Natural killer cell treated with Interleukin-12 subunit alpha and Interleukin-12 subunit beta and Interleukin-15 and Interleukin-18, amount 100 ng/mL, for 72 hours (primary cell): ENCODE measurements around the gene TBX5. TPM values are rescaled to one million over a fixed set of nuclear protein-coding genes. Genes with fewer than 3 reads are reported as not detected.
A peak's percentile ranks its signal among the peaks of the same experiment; 100 is the strongest.

Experiments used
- ATAC-seq, 2 donors: fragments of 150-1000 bp; cut with Tn5 transposase in 1 of 2; sonication (Bioruptor Pico), chemical (Tn5 transposase) in 1 of 2; 2 replicates each; pipeline ENCODE4 v1.10.0; 2021
- DNase-seq: peaks from one replicate; pipeline ENCODE4 v3.0.0; 2022; ENCODE audit warnings: low spot score
- H3K27ac Mint-ChIP-seq, 2 donors: 1 replicate in 1 of 2; 2 replicates in 1 of 2; pipeline ENCODE4 v1.8.0; 2022; ENCODE audit warnings: mixed read lengths in 2 of 2, mild to moderate bottlenecking in 1 of 2, moderate library complexity in 1 of 2
- H3K27me3 Mint-ChIP-seq, 2 donors: 1 replicate in 1 of 2; 2 replicates in 1 of 2; pipeline ENCODE4 v1.8.0; 2022; ENCODE audit warnings: mixed read lengths in 2 of 2
- H3K36me3 Mint-ChIP-seq: one replicate; pipeline ENCODE4 v1.8.0; 2022; ENCODE audit warnings: mixed read lengths
- H3K4me1 Mint-ChIP-seq, 2 donors: 1 replicate in 1 of 2; 2 replicates in 1 of 2; pipeline ENCODE4 v1.8.0; 2022; ENCODE audit warnings: low read depth in 2 of 2, mixed read lengths in 2 of 2, mild to moderate bottlenecking in 1 of 2
- H3K4me3 Mint-ChIP-seq: one replicate; pipeline ENCODE4 v1.8.0; 2022; ENCODE audit warnings: mixed read lengths
- H3K9me3 Mint-ChIP-seq: 2 replicates; pipeline ENCODE4 v1.8.0; 2022; ENCODE audit warnings: mixed read lengths
- total RNA-seq, 2 donors: library from RNA; stranded (reverse); gene quantifications; one replicate each; pipeline ENCODE4 v1.2.3, GENCODE V29; 2022

TBX5 gene
- total RNA-seq, 2 donors from 2014 or later: not detected

GRCh38 chr12:114414866-114415524, 9.1 kb upstream of the TBX5 start:
- H3K9me3 Mint-ChIP-seq: no peaks in the 10 kb centered on the region
- no peaks in the 10 kb centered on the region for H3K36me3 Mint-ChIP-seq
- ATAC-seq (no peak), DNase-seq (no peak)
- H3K4me3 Mint-ChIP-seq: no peak overlapping the region
- no peaks in the 10 kb centered on the region for H3K4me1 Mint-ChIP-seq
- peaks cover 55 to 66% of the 10 kb centered on the region in 2 donors for H3K27me3 Mint-ChIP-seq
- H3K27ac Mint-ChIP-seq: no peak overlapping the region

GRCh38 chr12:114414031-114414865, 8.3 kb upstream of the TBX5 start:
- no peaks in the 10 kb centered on the region for H3K9me3 Mint-ChIP-seq
- no peaks in the 10 kb centered on the region for H3K4me1 Mint-ChIP-seq
- no peak overlapping the region for H3K27ac Mint-ChIP-seq
- no peak for DNase-seq
- H3K27me3 Mint-ChIP-seq: peaks cover 58 to 71% of the 10 kb centered on the region in 2 donors
- ATAC-seq: no peak
- no peak overlapping the region for H3K4me3 Mint-ChIP-seq
- H3K36me3 Mint-ChIP-seq: no peaks in the 10 kb centered on the region

GRCh38 chr12:114412825-114413749, 7.1 kb upstream of the TBX5 start:
- Mint-ChIP-seq H3K4me3 (no peak overlapping the region), H3K4me1 (peaks cover 0 to 3% of the 10 kb centered on the region in 2 donors), H3K36me3 (no peaks in the 10 kb centered on the region), H3K9me3 (no peaks in the 10 kb centered on the region), H3K27me3 (peaks cover 62 to 74% of the 10 kb centered on the region in 2 donors), H3K27ac (no peak overlapping the region)
- ATAC-seq (no peak), DNase-seq (no peak)

- peaks cover 0 to 3% of the 10 kb centered on the region in 2 donors for H3K4me1 Mint-ChIP-seq
- no peaks in the 10 kb centered on the region for H3K36me3 Mint-ChIP-seq
- ATAC-seq (no peak), DNase-seq (no peak)
- no peak overlapping the region for H3K4me3 Mint-ChIP-seq
- no peak overlapping the region for H3K27ac Mint-ChIP-seq
- H3K27me3 Mint-ChIP-seq: peaks cover 67 to 77% of the 10 kb centered on the region in 2 donors
- no peaks in the 10 kb centered on the region for H3K9me3 Mint-ChIP-seq
Measured at GRCh38 chr12:114412307-114412706, 6.4 kb upstream of the TBX5 start.

- ATAC-seq (no peak), DNase-seq (no peak)
- H3K4me3 Mint-ChIP-seq: no peak overlapping the region
- H3K9me3 Mint-ChIP-seq: no peaks in the 10 kb centered on the region
- H3K27ac Mint-ChIP-seq: no peak overlapping the region
- no peaks in the 10 kb centered on the region for H3K36me3 Mint-ChIP-seq
- H3K27me3 Mint-ChIP-seq: peaks cover 64 to 78% of the 10 kb centered on the region in 2 donors
- peaks cover 0 to 3% of the 10 kb centered on the region in 2 donors for H3K4me1 Mint-ChIP-seq
Measured at GRCh38 chr12:114411071-114411837, 5.3 kb upstream of the TBX5 start.

- Mint-ChIP-seq H3K27me3 (peaks cover 70 to 82% of the 10 kb centered on the region in 2 donors), H3K27ac (no peak overlapping the region), H3K36me3 (no peaks in the 10 kb centered on the region), H3K9me3 (no peaks in the 10 kb centered on the region), H3K4me3 (no peak overlapping the region), H3K4me1 (peaks cover 0 to 3% of the 10 kb centered on the region in 2 donors)
- DNase-seq (no peak), ATAC-seq (no peak)
Measured at GRCh38 chr12:114409852-114410600, 4.1 kb upstream of the TBX5 start.

- Mint-ChIP-seq H3K4me1 (peaks cover 0 to 3% of the 10 kb centered on the region in 2 donors), H3K9me3 (no peaks in the 10 kb centered on the region), H3K27ac (no peak overlapping the region), H3K36me3 (no peaks in the 10 kb centered on the region), H3K4me3 (no peak overlapping the region), H3K27me3 (peaks cover 66 to 79% of the 10 kb centered on the region in 2 donors)
- ATAC-seq: peak in 1 of 2 donors; percentile 25
- no peak for DNase-seq
Measured at GRCh38 chr12:114408886-114409851, 3.2 kb upstream of the TBX5 start.

- H3K4me1 Mint-ChIP-seq: peaks cover 0 to 3% of the 10 kb centered on the region in 2 donors
- no peaks in the 10 kb centered on the region for H3K9me3 Mint-ChIP-seq
- DNase-seq (no peak), ATAC-seq (no peak)
- H3K27me3 Mint-ChIP-seq: peaks cover 68 to 85% of the 10 kb centered on the region in 2 donors
- no peak overlapping the region for H3K4me3 Mint-ChIP-seq
- no peaks in the 10 kb centered on the region for H3K36me3 Mint-ChIP-seq
- H3K27ac Mint-ChIP-seq: no peak overlapping the region
Measured at GRCh38 chr12:114408471-114408885, 2.5 kb upstream of the TBX5 start.

- H3K4me3 Mint-ChIP-seq: no peak overlapping the region
Measured at GRCh38 chr12:114407842-114408411, 2.0 kb upstream of the TBX5 start.

GRCh38 chr12:114406984-114407841, 1.3 kb upstream of the TBX5 start:
- Mint-ChIP-seq H3K27me3 (peaks cover 67 to 87% of the 10 kb centered on the region in 2 donors), H3K4me1 (peaks cover 0 to 3% of the 10 kb centered on the region in 2 donors), H3K9me3 (no peaks in the 10 kb centered on the region), H3K27ac (no peak overlapping the region), H3K4me3 (no peak overlapping the region), H3K36me3 (no peaks in the 10 kb centered on the region)
- DNase-seq (no peak), ATAC-seq (no peak)

More at GRCh38 chr12:114407842-114408411, 2.0 kb upstream of the TBX5 start:
- no peaks in the 10 kb centered on the region for H3K9me3 Mint-ChIP-seq
- ATAC-seq: no peak
- no peak overlapping the region for H3K27ac Mint-ChIP-seq
- peaks cover 65 to 85% of the 10 kb centered on the region in 2 donors for H3K27me3 Mint-ChIP-seq
- H3K4me1 Mint-ChIP-seq: peaks cover 0 to 3% of the 10 kb centered on the region in 2 donors
- H3K36me3 Mint-ChIP-seq: no peaks in the 10 kb centered on the region
- no peak for DNase-seq
